Hepatocyte (in vitro differentiated cells): ENCODE data around the gene GOSR1. TPM values are rescaled to one million over a fixed set of nuclear protein-coding genes. Genes with fewer than 3 reads are reported as not detected.

Experiments used
- DNase-seq: peaks from one replicate; pipeline ENCODE4 v3.0.0-alpha.2; 2016; ENCODE audit warnings: low spot score
- H2AFZ ChIP-seq: fragments of 200-600 bp; sonication (generic); 2 replicates; pipeline ENCODE4 v1.6.0; 2016; ENCODE audit warnings: antibody characterized with exemption, mild to moderate bottlenecking
- H3K27ac ChIP-seq: fragments of 200-600 bp; sonication (generic); 2 replicates; pipeline ENCODE4 v1.5.1; 2016; ENCODE audit warnings: mild to moderate bottlenecking
- H3K27me3 ChIP-seq: fragments of 200-600 bp; sonication (generic); 2 replicates; pipeline ENCODE4 v1.6.1; 2016
- H3K36me3 ChIP-seq: fragments of 200-600 bp; sonication (generic); replicated peaks from 2 replicates; pipeline ENCODE4 v1.5.1; 2016; ENCODE audit warnings: low read depth; ENCODE audit not compliant: insufficient read depth
- H3K4me1 ChIP-seq: fragments of 200-600 bp; sonication (generic); 2 replicates; pipeline ENCODE4 v1.5.1; 2016; ENCODE audit warnings: mild to moderate bottlenecking, moderate library complexity; ENCODE audit not compliant: insufficient read depth
- H3K4me2 ChIP-seq: fragments of 200-600 bp; sonication (generic); 2 replicates; pipeline ENCODE4 v1.6.0; 2016
- H3K4me3 ChIP-seq: fragments of 200-600 bp; sonication (generic); 2 replicates; pipeline ENCODE4 v1.5.1; 2016; ENCODE audit warnings: mild to moderate bottlenecking
- H3K79me2 ChIP-seq: fragments of 200-600 bp; sonication (generic); 2 replicates; pipeline ENCODE4 v1.6.0; 2017; ENCODE audit warnings: mild to moderate bottlenecking
- H3K9me2 ChIP-seq: fragments of 200-600 bp; sonication (generic); replicated peaks from 2 replicates; pipeline ENCODE4 v1.6.0; 2017; ENCODE audit warnings: mild to moderate bottlenecking; ENCODE audit not compliant: insufficient read depth
- H3K9me3 ChIP-seq: fragments of 200-600 bp; sonication (generic); 2 replicates; pipeline ENCODE4 v1.5.1; 2016; ENCODE audit warnings: low read depth, mild to moderate bottlenecking
- H4K20me1 ChIP-seq: fragments of 200-600 bp; sonication (generic); 2 replicates; pipeline ENCODE4 v1.6.0; 2016; ENCODE audit warnings: mild to moderate bottlenecking; ENCODE audit not compliant: insufficient read depth, poor library complexity, severe bottlenecking
- EZH2 ChIP-seq: fragments of 200-600 bp; sonication (generic); IDR thresholded peaks from 2 replicates; pipeline ENCODE4 v1.6.1; 2016; ENCODE audit warnings: antibody characterized with exemption, mild to moderate bottlenecking, borderline replicate concordance
- EZH2phosphoT487 ChIP-seq: fragments of 200-600 bp; sonication (generic); IDR thresholded peaks from one replicate; pipeline ENCODE4 v1.6.1; 2018; ENCODE audit warnings: antibody characterized with exemption, mild to moderate bottlenecking, low read depth, moderate library complexity; ENCODE audit not compliant: unreplicated experiment, severe bottlenecking
- WGBS: methylation state at CpG from one replicate; pipeline ENCODE4 v1.1.6; 2016; ENCODE audit warnings: low lambda C conversion rate; ENCODE audit errors: missing lambda C conversion rate; 5-methylcytosine and 5-hydroxymethylcytosine counted together
- polyA plus RNA-seq: library from polyadenylated mRNA; unstranded; fragments of >200 nt; fragmentation: Nextera tagmentation; extraction: Ambion mirVana; gene quantifications from 2 replicates; pipeline ENCODE4 v1.2.1, GENCODE V29; 2016
- total RNA-seq: library from RNA; depleted of rRNA; stranded (reverse); fragments of >200 nt; gene quantifications from 2 replicates; pipeline ENCODE4 v1.2.3, GENCODE V29; 2014
- TF ChIP-seq, protein P1 (sequence below): fragments of 200-600 bp; sonication (generic); IDR thresholded peaks from 2 replicates; pipeline ENCODE4 v1.5.1; 2016; ENCODE audit warnings: antibody characterized with exemption, mild to moderate bottlenecking; ENCODE audit not compliant: poor library complexity

Gene GOSR1
- total and polyA plus RNA-seq, 2 experiments from 2014 or later = 29.7 to 52.1 TPM

DNA sequence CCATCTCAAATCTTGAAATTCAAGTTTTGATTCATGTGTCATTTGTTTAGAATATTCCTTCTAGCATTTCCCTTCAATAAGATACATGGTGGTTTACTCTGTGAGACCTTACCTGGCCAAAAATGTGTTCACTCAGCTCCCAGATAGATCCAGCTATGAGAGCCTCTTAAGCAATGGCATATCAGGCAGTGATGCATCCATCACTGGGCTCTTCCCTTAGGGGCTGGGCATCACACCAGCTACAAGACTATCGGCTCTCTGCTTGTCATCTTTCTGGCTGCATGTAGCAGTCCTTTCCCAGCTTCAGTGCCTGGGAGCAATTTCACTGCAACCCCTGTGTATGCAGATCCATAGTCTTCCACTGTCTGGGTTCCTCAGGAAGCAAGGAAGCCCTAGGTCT, 40.6 kb downstream of the GOSR1 start:
- DNase-seq = no peak
- Histone ChIP-seq H2AFZ (no peak overlapping the region), H4K20me1 (no peaks in the 10 kb centered on the region), H3K27ac (no peak overlapping the region), H3K79me2 (peaks cover 6% of the 10 kb centered on the region), H3K4me1 (no peaks in the 10 kb centered on the region), H3K4me3 (no peak overlapping the region), H3K9me3 (no peaks in the 10 kb centered on the region), H3K4me2 (no peak overlapping the region), H3K27me3 (no peaks in the 10 kb centered on the region), H3K36me3 (no peaks in the 10 kb centered on the region), H3K9me2 (no peaks in the 10 kb centered on the region)
- TF ChIP-seq EZH2 (no peak), EZH2phosphoT487 (no peak)
- TF ChIP-seq, protein P1, sequence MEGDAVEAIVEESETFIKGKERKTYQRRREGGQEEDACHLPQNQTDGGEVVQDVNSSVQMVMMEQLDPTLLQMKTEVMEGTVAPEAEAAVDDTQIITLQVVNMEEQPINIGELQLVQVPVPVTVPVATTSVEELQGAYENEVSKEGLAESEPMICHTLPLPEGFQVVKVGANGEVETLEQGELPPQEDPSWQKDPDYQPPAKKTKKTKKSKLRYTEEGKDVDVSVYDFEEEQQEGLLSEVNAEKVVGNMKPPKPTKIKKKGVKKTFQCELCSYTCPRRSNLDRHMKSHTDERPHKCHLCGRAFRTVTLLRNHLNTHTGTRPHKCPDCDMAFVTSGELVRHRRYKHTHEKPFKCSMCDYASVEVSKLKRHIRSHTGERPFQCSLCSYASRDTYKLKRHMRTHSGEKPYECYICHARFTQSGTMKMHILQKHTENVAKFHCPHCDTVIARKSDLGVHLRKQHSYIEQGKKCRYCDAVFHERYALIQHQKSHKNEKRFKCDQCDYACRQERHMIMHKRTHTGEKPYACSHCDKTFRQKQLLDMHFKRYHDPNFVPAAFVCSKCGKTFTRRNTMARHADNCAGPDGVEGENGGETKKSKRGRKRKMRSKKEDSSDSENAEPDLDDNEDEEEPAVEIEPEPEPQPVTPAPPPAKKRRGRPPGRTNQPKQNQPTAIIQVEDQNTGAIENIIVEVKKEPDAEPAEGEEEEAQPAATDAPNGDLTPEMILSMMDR = no peak
- WGBS = 100% methylated on average over 1 of the region's 1 CpG

DNA sequence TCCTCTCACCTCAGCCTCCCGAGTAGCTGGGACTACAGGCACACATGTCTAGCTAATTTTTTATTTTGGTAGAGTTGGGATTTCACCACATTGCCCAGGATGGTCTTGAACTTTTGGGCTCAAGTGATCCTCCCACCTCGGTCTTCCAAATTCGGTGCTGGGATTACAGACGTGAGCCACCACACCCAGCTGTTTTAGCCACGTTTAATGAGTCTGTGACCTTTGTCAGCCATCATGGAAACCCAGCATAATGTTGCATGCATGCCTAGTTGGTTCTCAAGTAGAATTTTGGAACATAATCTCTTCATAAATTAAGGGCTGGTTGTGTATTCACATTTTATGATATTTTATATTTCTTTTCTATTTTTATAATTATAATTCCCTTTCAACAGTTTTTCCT, 42.0 kb downstream of the GOSR1 start:
- Histone ChIP-seq H3K36me3 (no peaks in the 10 kb centered on the region), H3K79me2 (peaks cover 6% of the 10 kb centered on the region), H3K4me3 (no peak overlapping the region), H2AFZ (no peak overlapping the region), H4K20me1 (no peaks in the 10 kb centered on the region), H3K4me2 (no peak overlapping the region), H3K9me2 (no peaks in the 10 kb centered on the region), H3K9me3 (no peaks in the 10 kb centered on the region), H3K4me1 (no peaks in the 10 kb centered on the region), H3K27me3 (no peaks in the 10 kb centered on the region), H3K27ac (no peak overlapping the region)
- no peak for TF ChIP-seq EZH2phosphoT487
- TF ChIP-seq, protein P1 = no peak
- no peak for TF ChIP-seq EZH2
- 91% methylated on average over 5 of the region's 5 CpGs for WGBS
- DNase-seq = no peak

- 92% methylated on average over 3 of the region's 3 CpGs for WGBS
- H3K4me1 ChIP-seq = no peaks in the 10 kb centered on the region
- peaks cover 6% of the 10 kb centered on the region for H3K79me2 ChIP-seq
- H3K4me3 ChIP-seq = no peak overlapping the region
- H3K36me3 ChIP-seq = no peaks in the 10 kb centered on the region
- DNase-seq = peak; percentile 39
- H3K9me3 ChIP-seq = no peaks in the 10 kb centered on the region
- H3K27me3 ChIP-seq = no peaks in the 10 kb centered on the region
- H4K20me1 ChIP-seq = no peaks in the 10 kb centered on the region
- TF ChIP-seq, protein P1 = no peak
- TF ChIP-seq EZH2phosphoT487 (no peak), EZH2 (no peak)
- no peak overlapping the region for H2AFZ ChIP-seq
- no peak overlapping the region for H3K4me2 ChIP-seq
- no peaks in the 10 kb centered on the region for H3K9me2 ChIP-seq
- H3K27ac ChIP-seq = peak overlapping the region; percentile 8
Measured at GRCh38 chr17:30519707-30520106, 42.5 kb downstream of the GOSR1 start.

GRCh38 chr17:30520436-30520835, 43.2 kb downstream of the GOSR1 start:
- TF ChIP-seq, protein P1 = no peak
- TF ChIP-seq EZH2phosphoT487 (no peak), EZH2 (no peak)
- H3K9me2 ChIP-seq = no peaks in the 10 kb centered on the region
- no peaks in the 10 kb centered on the region for H4K20me1 ChIP-seq
- H3K4me2 ChIP-seq = no peak overlapping the region
- H3K27me3 ChIP-seq = no peaks in the 10 kb centered on the region
- WGBS = 72% methylated on average over 2 of the region's 2 CpGs
- H3K27ac ChIP-seq = no peak overlapping the region
- H3K79me2 ChIP-seq = peaks cover 6% of the 10 kb centered on the region
- H3K4me1 ChIP-seq = no peaks in the 10 kb centered on the region
- H2AFZ ChIP-seq = no peak overlapping the region
- no peaks in the 10 kb centered on the region for H3K9me3 ChIP-seq
- H3K36me3 ChIP-seq = no peaks in the 10 kb centered on the region
- DNase-seq = no peak
- no peak overlapping the region for H3K4me3 ChIP-seq
